ENCODE data around the gene SV2B.

DNA sequence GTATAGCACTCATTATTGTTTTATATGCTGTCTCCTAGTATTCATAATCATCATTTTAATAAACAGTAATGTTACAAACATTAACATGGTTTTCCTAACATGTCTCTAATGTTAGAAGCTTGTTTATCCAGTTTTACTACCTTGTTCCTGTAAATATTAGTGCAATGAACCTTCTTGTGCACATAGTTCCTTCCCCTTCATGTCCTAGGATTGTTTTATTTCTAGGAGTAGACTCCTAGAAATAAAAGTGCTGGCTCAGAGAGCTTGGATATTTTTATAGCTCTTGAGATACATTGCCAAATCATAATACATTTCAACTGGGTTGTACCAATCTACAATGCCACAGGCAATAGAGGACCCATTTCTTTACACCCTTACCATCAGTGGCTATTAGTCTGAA is 161.3 kb downstream of the SV2B start:
- TF ChIP-seq POLR2AphosphoS5 (IDR thresholded peaks at IDR 0.05), result no peak
- TF ChIP-seq, protein P1, sequence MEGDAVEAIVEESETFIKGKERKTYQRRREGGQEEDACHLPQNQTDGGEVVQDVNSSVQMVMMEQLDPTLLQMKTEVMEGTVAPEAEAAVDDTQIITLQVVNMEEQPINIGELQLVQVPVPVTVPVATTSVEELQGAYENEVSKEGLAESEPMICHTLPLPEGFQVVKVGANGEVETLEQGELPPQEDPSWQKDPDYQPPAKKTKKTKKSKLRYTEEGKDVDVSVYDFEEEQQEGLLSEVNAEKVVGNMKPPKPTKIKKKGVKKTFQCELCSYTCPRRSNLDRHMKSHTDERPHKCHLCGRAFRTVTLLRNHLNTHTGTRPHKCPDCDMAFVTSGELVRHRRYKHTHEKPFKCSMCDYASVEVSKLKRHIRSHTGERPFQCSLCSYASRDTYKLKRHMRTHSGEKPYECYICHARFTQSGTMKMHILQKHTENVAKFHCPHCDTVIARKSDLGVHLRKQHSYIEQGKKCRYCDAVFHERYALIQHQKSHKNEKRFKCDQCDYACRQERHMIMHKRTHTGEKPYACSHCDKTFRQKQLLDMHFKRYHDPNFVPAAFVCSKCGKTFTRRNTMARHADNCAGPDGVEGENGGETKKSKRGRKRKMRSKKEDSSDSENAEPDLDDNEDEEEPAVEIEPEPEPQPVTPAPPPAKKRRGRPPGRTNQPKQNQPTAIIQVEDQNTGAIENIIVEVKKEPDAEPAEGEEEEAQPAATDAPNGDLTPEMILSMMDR (IDR thresholded peaks at IDR 0.05), result no peak
- TF ChIP-seq POLR2A (IDR thresholded peaks at IDR 0.05), result no peak
